HEK293T (cell line): ENCODE measurements around the gene EXOC7.

ENCODE experiments used
- ELF4 ChIP-seq: fragments of 450-650 bp; IDR thresholded peaks from 2 replicates; pipeline ENCODE4 v1.6.1; 2017; ENCODE audit warnings: antibody characterized with exemption
- FOXA1 ChIP-seq: fragments of 450-650 bp; IDR thresholded peaks from 2 replicates; pipeline ENCODE4 v1.6.1; 2016; ENCODE audit warnings: mild to moderate bottlenecking
- FOXK2 ChIP-seq: fragments of 450-650 bp; IDR thresholded peaks from 2 replicates; pipeline ENCODE4 v1.6.1; 2016; ENCODE audit warnings: mild to moderate bottlenecking

DNA sequence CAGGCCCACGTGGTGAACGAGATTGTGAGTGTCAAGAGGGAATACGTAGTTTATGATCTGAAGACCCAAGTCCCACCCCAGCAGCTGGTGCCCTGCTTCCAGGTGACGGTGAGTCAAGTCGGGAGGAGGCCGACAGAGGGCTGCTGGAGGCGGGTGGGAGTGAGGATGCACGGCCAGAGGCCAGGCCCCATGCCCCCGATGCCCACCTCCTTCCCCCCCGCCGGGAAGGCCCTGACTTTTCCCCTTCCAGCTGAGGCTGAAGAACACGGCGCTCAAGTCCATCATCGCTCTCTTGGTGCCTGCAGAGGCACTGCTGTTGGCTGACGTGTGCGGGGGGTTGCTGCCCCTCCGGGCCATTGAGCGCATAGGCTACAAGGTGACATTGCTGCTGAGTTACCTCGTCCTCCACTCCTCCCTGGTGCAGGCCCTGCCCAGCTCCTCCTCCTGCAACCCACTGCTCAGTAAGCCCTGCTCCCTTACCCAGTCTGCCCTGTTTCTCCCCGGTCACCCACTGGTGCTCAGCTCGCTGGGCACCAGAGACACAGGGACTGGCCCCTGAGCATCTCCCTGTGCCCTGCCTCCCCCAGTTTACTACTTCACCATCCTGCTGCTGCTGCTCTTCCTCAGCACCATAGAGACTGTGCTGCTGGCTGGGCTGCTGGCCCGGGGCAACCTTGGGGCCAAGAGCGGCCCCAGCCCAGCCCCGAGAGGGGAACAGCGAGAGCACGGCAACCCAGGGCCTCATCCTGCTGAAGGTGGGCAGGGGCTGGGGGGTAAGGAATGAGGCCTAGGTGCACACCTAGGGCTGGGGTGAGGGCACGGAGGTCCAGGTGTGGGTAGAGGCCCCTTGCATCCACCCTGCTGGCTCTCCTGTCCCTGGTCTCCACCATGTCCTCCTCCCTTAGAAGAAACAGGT is 22.0 kb downstream of the EXOC7 start:
- TF ChIP-seq FOXK2 (no peak), FOXA1 (no peak), ELF4 (no peak)
